ENCODE data around the gene CDKL5. TPM values are rescaled to one million over a fixed set of nuclear protein-coding genes. Genes with fewer than 3 reads are reported as not detected.
"Not testable (repeated sequence)": the region's sequence is repeated elsewhere in the genome, so short reads cannot be mapped to it uniquely, and the experiment has no call there.

CDKL5 gene
- total RNA-seq, 1 donor from 2014 or later, result 10.7 TPM

GRCh38 chrX:18558799-18559198 lies 133.4 kb downstream of the CDKL5 start:
- intact Hi-C loops (cut with DNase I), result no loop called here
- no peak for DNase-seq (ENCODE audit: low spot score)

- no peak for DNase-seq (ENCODE audit: low spot score)
- intact Hi-C loops (cut with DNase I), result no loop called here
These were observed 135.6 kb downstream of the CDKL5 start for GRCh38 chrX:18561020-18561419.

- DNase-seq (ENCODE audit: low spot score), result no peak
- intact Hi-C loops (cut with DNase I), result no loop called here
These were observed 140.3 kb downstream of the CDKL5 start for GRCh38 chrX:18565727-18566126.

GRCh38 chrX:18566748-18567147 lies 141.3 kb downstream of the CDKL5 start:
- DNase-seq (ENCODE audit: low spot score), result no peak
- intact Hi-C loops (cut with DNase I), result no loop called here

- no peak for DNase-seq (ENCODE audit: low spot score)
- intact Hi-C loops (cut with DNase I), result no loop called here
These were observed 148.1 kb downstream of the CDKL5 start for GRCh38 chrX:18573556-18573955.

- intact Hi-C loops (cut with DNase I), result no loop called here
- no peak for DNase-seq (ENCODE audit: low spot score)
These were observed 149.2 kb downstream of the CDKL5 start for GRCh38 chrX:18574591-18574990.

- DNase-seq (ENCODE audit: low spot score), result no peak
- intact Hi-C loops (cut with DNase I), result no loop called here
These were observed 150.3 kb downstream of the CDKL5 start for GRCh38 chrX:18575744-18576143.

- intact Hi-C loops (cut with DNase I), result no loop called here
- DNase-seq (ENCODE audit: low spot score), result no peak
These were observed 152.0 kb downstream of the CDKL5 start for GRCh38 chrX:18577400-18577799.

GRCh38 chrX:18578546-18578945 lies 153.1 kb downstream of the CDKL5 start:
- no peak for DNase-seq (ENCODE audit: low spot score)
- intact Hi-C loops (cut with DNase I), result no loop called here

- no peak for DNase-seq (ENCODE audit: low spot score)
- intact Hi-C loops (cut with DNase I), result no loop called here
These were observed 154.1 kb downstream of the CDKL5 start for GRCh38 chrX:18579495-18579894.

- DNase-seq (ENCODE audit: low spot score), result no peak
- intact Hi-C loops (cut with DNase I), result no loop called here
These were observed 157.6 kb downstream of the CDKL5 start for GRCh38 chrX:18582910-18583493.

GRCh38 chrX:18589292-18589691 lies 163.9 kb downstream of the CDKL5 start:
- intact Hi-C loops (cut with DNase I); DNase-seq (ENCODE audit: low spot score): not testable (repeated sequence)

GRCh38 chrX:18591834-18592233 lies 166.4 kb downstream of the CDKL5 start:
- intact Hi-C loops (cut with DNase I), result no loop called here
- DNase-seq (ENCODE audit: low spot score), result no peak

- intact Hi-C loops (cut with DNase I), result no loop called here
- DNase-seq (ENCODE audit: low spot score), result no peak
These were observed 168.7 kb downstream of the CDKL5 start for GRCh38 chrX:18594079-18594478.

GRCh38 chrX:18596096-18596495 lies 170.7 kb downstream of the CDKL5 start:
- intact Hi-C loops (cut with DNase I), result no loop called here
- DNase-seq (ENCODE audit: low spot score), result no peak

GRCh38 chrX:18598413-18598812 lies 173.0 kb downstream of the CDKL5 start:
- intact Hi-C loops (cut with DNase I), result no loop called here
- no peak for DNase-seq (ENCODE audit: low spot score)

- no peak for DNase-seq (ENCODE audit: low spot score)
- intact Hi-C loops (cut with DNase I), result no loop called here
These were observed 182.6 kb downstream of the CDKL5 start for GRCh38 chrX:18607966-18608365.

- DNase-seq (ENCODE audit: low spot score), result no peak
- intact Hi-C loops (cut with DNase I), result no loop called here
These were observed 188.7 kb downstream of the CDKL5 start for GRCh38 chrX:18613930-18614639.

- intact Hi-C loops (cut with DNase I), result no loop called here
- no peak for DNase-seq (ENCODE audit: low spot score)
These were observed 191.4 kb downstream of the CDKL5 start for GRCh38 chrX:18616688-18617406.

- no peak for DNase-seq (ENCODE audit: low spot score)
- intact Hi-C loops (cut with DNase I), result no loop called here
These were observed 192.0 kb downstream of the CDKL5 start for GRCh38 chrX:18617407-18617750.

GRCh38 chrX:18619288-18619687 lies 193.9 kb downstream of the CDKL5 start:
- intact Hi-C loops (cut with DNase I), result no loop called here
- DNase-seq (ENCODE audit: low spot score), result no peak
